ENCODE results near the gene GLCE. TPM values are rescaled to one million over a fixed set of nuclear protein-coding genes. Genes with fewer than 3 reads are reported as not detected.

Gene GLCE
- total RNA-seq, 4 donors from 2014 or later: 12.9 to 23.5 (median 15.4) TPM

DNA sequence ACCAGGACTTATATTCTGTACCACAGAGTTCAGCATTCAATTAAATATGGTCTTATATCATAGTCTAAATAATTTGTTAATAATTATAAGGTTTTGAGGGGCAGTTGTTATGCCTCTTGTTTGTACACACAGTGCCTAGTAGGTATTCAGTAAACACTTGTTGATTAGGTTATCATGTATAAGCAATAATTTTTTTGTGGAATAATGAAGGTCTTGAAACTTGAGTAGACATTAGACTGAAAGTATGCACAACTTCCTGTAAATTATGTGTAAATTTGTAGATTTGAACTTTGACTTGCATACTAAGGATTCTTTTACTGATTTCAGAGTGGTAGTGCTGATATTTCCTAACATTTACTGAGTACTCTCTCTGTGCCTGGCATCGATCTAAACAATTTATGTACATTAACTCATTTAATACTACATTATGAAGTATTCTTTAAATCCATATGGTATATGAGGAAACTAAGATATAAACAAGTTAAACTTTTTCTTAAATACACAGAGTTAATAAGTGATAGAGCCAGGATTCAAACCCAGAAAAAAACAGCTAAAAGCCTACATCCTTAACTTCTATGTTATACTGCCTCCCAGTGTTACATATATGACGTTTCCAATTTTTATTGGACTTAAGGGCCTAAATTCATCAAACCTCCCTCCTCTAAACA lies 65.1 kb downstream of the GLCE start:
- TF ChIP-seq, protein P1, sequence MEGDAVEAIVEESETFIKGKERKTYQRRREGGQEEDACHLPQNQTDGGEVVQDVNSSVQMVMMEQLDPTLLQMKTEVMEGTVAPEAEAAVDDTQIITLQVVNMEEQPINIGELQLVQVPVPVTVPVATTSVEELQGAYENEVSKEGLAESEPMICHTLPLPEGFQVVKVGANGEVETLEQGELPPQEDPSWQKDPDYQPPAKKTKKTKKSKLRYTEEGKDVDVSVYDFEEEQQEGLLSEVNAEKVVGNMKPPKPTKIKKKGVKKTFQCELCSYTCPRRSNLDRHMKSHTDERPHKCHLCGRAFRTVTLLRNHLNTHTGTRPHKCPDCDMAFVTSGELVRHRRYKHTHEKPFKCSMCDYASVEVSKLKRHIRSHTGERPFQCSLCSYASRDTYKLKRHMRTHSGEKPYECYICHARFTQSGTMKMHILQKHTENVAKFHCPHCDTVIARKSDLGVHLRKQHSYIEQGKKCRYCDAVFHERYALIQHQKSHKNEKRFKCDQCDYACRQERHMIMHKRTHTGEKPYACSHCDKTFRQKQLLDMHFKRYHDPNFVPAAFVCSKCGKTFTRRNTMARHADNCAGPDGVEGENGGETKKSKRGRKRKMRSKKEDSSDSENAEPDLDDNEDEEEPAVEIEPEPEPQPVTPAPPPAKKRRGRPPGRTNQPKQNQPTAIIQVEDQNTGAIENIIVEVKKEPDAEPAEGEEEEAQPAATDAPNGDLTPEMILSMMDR (IDR thresholded peaks at IDR 0.05): no peak
- no peak for DNase-seq (ENCODE audit: low spot score)
- no peak for ATAC-seq (ENCODE audit: low FRiP score)

DNA sequence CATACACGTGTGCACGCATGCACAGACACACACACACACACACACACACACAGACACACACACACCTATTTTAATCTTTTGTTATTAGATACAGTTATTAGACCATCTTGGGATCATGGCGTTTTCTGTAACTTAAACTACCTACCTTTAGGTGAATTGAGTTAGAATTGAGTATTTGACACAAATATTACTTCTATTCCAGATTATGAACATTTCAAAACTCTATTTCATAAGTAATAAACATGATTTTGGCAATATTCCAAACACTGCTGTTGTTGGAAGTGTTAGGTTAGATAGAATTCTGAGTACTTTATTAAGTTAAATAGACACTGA lies 65.6 kb downstream of the GLCE start:
- no peak for ATAC-seq (ENCODE audit: low FRiP score)
- TF ChIP-seq, protein P1 (IDR thresholded peaks at IDR 0.05): no peak
- DNase-seq (ENCODE audit: low spot score): no peak

DNA sequence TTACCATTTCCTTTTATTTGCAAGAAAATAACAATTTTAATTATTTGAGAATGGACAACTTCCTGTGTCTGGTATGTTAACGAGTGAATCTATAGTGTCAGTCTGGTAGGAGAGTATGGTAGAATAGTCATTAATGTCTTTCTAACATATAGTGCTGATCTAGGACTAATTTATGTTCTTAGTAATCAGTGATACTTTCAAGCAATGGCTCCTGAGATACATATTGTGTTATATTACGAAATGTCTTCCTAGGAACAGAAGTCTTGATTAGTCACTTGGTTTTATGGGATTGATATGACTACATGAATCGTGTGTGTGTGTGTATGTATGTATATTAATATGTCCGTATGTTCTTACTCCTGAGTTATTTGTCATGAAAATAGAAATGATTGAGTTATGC lies 71.7 kb downstream of the GLCE start:
- DNase-seq (ENCODE audit: low spot score): no peak
- TF ChIP-seq, protein P1 (IDR thresholded peaks at IDR 0.05): no peak
- ATAC-seq (ENCODE audit: low FRiP score): no peak

DNA sequence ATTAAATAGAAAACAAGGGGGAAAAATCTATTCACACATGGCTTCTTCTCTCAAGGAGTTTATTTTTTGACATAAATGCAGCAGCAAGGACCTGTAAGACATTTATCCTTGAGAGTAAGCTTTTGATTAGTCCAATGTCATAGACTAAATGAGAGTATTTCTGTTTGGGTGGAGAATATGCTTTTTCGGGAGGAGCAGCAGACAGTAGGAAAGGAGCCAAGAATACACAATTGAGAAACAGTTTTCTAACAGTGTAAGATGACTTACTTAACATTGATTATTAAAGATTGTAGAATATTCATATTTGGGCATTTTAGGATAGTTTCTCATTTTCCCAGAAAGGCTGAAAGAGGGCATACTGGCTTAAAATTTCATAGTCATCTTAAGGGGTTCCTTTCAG lies 72.3 kb downstream of the GLCE start:
- DNase-seq (ENCODE audit: low spot score): no peak
- no peak for ATAC-seq (ENCODE audit: low FRiP score)
- TF ChIP-seq, protein P1 (IDR thresholded peaks at IDR 0.05): no peak

DNA sequence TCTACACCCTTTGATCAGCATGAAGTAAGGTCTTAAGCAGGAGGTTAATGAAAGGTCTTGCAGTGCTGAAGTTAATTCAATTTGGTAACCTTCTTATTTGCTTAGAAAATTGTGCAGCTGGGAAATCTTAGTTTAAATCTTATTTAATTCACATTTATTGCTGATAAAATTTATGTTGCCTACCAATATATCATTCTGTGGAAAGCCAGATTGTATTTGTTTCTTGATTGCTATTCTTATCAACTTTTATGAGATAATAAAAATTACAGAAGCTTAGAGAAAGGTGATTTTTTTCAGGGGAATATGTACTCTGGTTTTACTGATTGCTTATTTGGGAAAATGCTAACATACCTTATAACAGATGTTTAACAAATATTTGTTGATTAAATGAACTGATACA lies 74.2 kb downstream of the GLCE start:
- ATAC-seq (ENCODE audit: low FRiP score): no peak
- DNase-seq (ENCODE audit: low spot score): no peak
- TF ChIP-seq, protein P1 (IDR thresholded peaks at IDR 0.05): no peak

DNA sequence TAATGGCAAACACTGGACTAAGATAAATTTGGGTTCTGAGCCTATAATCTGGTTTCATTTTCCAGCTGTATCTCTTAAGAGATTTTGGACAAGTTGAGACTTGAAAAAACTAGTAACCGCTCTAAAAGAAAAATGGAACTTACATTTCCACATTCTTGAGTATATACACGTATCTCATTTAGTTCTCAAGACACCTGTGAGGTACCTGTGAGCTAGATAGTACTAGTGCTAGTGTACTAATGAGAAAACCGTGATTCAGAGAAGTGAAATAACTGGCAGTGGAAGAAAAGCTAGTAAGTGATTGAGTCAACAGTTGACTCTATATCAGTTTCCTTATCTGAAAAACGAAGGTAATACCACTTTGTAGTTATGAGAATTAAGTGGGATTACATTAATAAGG lies 76.1 kb downstream of the GLCE start:
- DNase-seq (ENCODE audit: low spot score) (no peak), ATAC-seq (ENCODE audit: low FRiP score) (no peak)
- TF ChIP-seq, protein P1 (IDR thresholded peaks at IDR 0.05): no peak

DNA sequence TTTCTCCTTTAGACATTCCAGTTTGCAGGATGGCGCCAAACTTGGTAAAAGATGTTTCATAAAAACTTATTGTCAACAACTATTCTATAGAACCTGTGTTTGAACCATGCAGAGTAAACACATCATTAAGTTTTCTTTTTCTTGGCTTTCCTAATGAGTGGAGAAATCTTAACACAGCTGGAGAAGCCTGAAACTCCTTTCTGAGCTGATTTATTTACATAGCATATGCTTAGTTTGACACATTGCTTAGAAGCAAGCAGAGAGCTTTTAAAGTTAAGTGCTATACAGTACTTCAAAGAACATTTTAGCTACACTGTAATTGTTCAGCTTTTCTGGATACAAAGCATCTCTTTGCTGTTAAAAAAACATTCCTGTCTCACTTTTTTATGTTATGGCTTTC lies 77.3 kb downstream of the GLCE start:
- DNase-seq (ENCODE audit: low spot score): no peak
- TF ChIP-seq, protein P1 (IDR thresholded peaks at IDR 0.05): no peak
- no peak for ATAC-seq (ENCODE audit: low FRiP score)

Data from omental fat pad (tissue), 4 donors.